HG02973 (cell line): ENCODE results near the gene JTB.
"Not testable (repeated sequence)": the region's sequence is repeated elsewhere in the genome, so short reads cannot be mapped to it uniquely, and the experiment has no call there.

Source experiments
- ATAC-seq: cut with Tn5 transposase; IDR thresholded peaks from one replicate; pipeline ENCODE4 v1.9.1; 2021; ENCODE audit warnings: moderate library complexity; ENCODE audit not compliant: unreplicated experiment

Gene JTB

GRCh38 chr1:153979091-153979490 is 1.6 kb upstream of the JTB start:
- not testable (repeated sequence) for ATAC-seq

GRCh38 chr1:153978274-153978909 is 918 bp upstream of the JTB start:
- no peak for ATAC-seq

GRCh38 chr1:153976819-153977249 is 640 bp downstream of the JTB start:
- no peak for ATAC-seq

GRCh38 chr1:153973525-153973924 is 3.9 kb downstream of the JTB start:
- ATAC-seq, result no peak

GRCh38 chr1:153973071-153973470 is 4.4 kb downstream of the JTB start:
- no peak for ATAC-seq

- ATAC-seq, result no peak
These were observed 7.1 kb downstream of the JTB start for GRCh38 chr1:153970346-153970745.

- no peak for ATAC-seq
These were observed 8.5 kb downstream of the JTB start for GRCh38 chr1:153968972-153969371.

GRCh38 chr1:153968408-153968807 is 9.1 kb downstream of the JTB start:
- no peak for ATAC-seq

- no peak for ATAC-seq
These were observed 9.5 kb downstream of the JTB start for GRCh38 chr1:153968000-153968363.

- ATAC-seq, result peak; percentile 64
These were observed 10.1 kb downstream of the JTB start, which contains the start of gene CREB3L4 for GRCh38 chr1:153967107-153967999. Gene CREB3L4, plus strand, starts transcription at chr1:153967902. Its CDS starts 624 bp downstream, at chr1:153968526.

- no peak for ATAC-seq
These were observed 13.6 kb downstream of the JTB start for GRCh38 chr1:153963850-153964331.

GRCh38 chr1:153963030-153963849 is 14.2 kb downstream of the JTB start, which contains the start of gene SLC39A1:
Gene SLC39A1, minus strand, starts transcription at chr1:153963537. Its CDS starts 822 bp downstream, at chr1:153962715.
- peak; percentile 35 for ATAC-seq

GRCh38 chr1:153962088-153963029 is 15.1 kb downstream of the JTB start:
- ATAC-seq, result no peak

- ATAC-seq, result no peak
These were observed 16.1 kb downstream of the JTB start for GRCh38 chr1:153961421-153961820.

GRCh38 chr1:153960206-153960605 is 17.3 kb downstream of the JTB start:
- ATAC-seq, result no peak

GRCh38 chr1:153959454-153959853 is 18.0 kb downstream of the JTB start:
- no peak for ATAC-seq

GRCh38 chr1:153958961-153959260 is 18.6 kb downstream of the JTB start:
- no peak for ATAC-seq

- peak; percentile 67 for ATAC-seq
These were observed 19.1 kb downstream of the JTB start, which contains the start of gene CRTC2 for GRCh38 chr1:153958111-153958960. Gene CRTC2, minus strand, starts transcription at chr1:153958612. Its CDS starts 115 bp downstream, at chr1:153958497.

GRCh38 chr1:153957744-153958110 is 19.7 kb downstream of the JTB start:
- ATAC-seq, result peak; percentile 10
